ENCODE measurements around the gene PPP6R2. TPM values are rescaled to one million over a fixed set of nuclear protein-coding genes. Genes with fewer than 3 reads are reported as not detected.

PPP6R2 gene
- total and polyA plus RNA-seq, 2 donors (not counting 1 experiment from before 2014, with no cell fraction given): 19.7 to 44.4 TPM

DNA sequence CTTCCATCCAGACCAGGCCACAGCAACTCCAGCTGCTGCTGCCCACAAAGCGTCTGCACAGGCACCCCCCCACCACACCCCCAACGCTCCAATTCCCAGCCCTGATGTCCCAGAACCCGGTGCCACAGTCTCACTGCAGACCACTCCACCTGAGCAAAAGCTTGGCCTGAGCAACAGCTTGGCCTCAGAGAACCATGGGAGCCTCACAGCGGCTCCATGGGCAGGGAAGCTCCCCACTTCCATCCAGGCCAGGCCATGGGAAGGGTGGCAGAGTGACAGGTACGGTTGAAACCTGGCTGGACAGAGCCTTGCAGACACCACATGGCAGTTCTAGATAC, 48.8 kb upstream of the PPP6R2 start:
- Histone ChIP-seq H3K27ac (ENCODE audit: insufficient read depth, low read length) (peak overlapping the region; percentile 84), H3K4me2 (ENCODE audit: extremely low read depth, insufficient read depth, low read length) (peak overlapping the region; percentile 64), H3K36me3 (ENCODE audit: control insufficient read depth, insufficient read depth, low read length) (peaks cover 25% of the 10 kb centered on the region), H3K4me1 (ENCODE audit: control insufficient read depth, extremely low read depth, insufficient read depth, low read length) (peaks cover 31% of the 10 kb centered on the region), H3K4me3 (replicated peaks in 1 of 4; ENCODE audit: control extremely low read depth in 1 of 4, insufficient read depth in 1 of 4, low read depth in 3 of 4, low read length in 4 of 4) (no peak overlapping the region), H2AFZ (ENCODE audit: low read length) (no peak overlapping the region), H3K79me2 (ENCODE audit: control insufficient read depth, insufficient read depth, low read length) (peaks cover 92% of the 10 kb centered on the region), H3K9ac (ENCODE audit: insufficient read depth, low read length) (no peak overlapping the region), H4K20me1 (ENCODE audit: control insufficient read depth, extremely low read depth, insufficient read depth, low read length) (peaks cover 2% of the 10 kb centered on the region), H3K9me3 (ENCODE audit: control insufficient read depth, insufficient read depth, low read depth, low read length) (no peaks in the 10 kb centered on the region), H3K27me3 (ENCODE audit: control insufficient read depth, insufficient read depth, low read length) (no peaks in the 10 kb centered on the region)
- no peak for DNase-seq (ENCODE audit: low read depth in 2 of 2)
- TF ChIP-seq CTCF (conservative IDR thresholded peaks at IDR 0.05 in 1 of 2, IDR thresholded peaks at IDR 0.05 in 1 of 2; ENCODE audit: low read depth in 1 of 2, low read length in 2 of 2) (no peak), EZH2 (IDR thresholded peaks at IDR 0.05; ENCODE audit: low read length, missing control alignments) (no peak)

- no peak overlapping the region for H3K9ac ChIP-seq (ENCODE audit: insufficient read depth, low read length)
- no peak overlapping the region for H3K27ac ChIP-seq (ENCODE audit: insufficient read depth, low read length)
- TF ChIP-seq EZH2 (IDR thresholded peaks at IDR 0.05; ENCODE audit: low read length, missing control alignments) (no peak), CTCF (conservative IDR thresholded peaks at IDR 0.05 in 1 of 2, IDR thresholded peaks at IDR 0.05 in 1 of 2; ENCODE audit: low read depth in 1 of 2, low read length in 2 of 2) (no peak)
- H2AFZ ChIP-seq (ENCODE audit: low read length): no peak overlapping the region
- peaks cover 45% of the 10 kb centered on the region for H3K4me1 ChIP-seq (ENCODE audit: control insufficient read depth, extremely low read depth, insufficient read depth, low read length)
- peaks cover 91% of the 10 kb centered on the region for H3K79me2 ChIP-seq (ENCODE audit: control insufficient read depth, insufficient read depth, low read length)
- H3K4me2 ChIP-seq (ENCODE audit: extremely low read depth, insufficient read depth, low read length): peak overlapping the region; percentile 59
- no peaks in the 10 kb centered on the region for H3K9me3 ChIP-seq (ENCODE audit: control insufficient read depth, insufficient read depth, low read depth, low read length)
- H3K4me3 ChIP-seq (replicated peaks in 1 of 4; ENCODE audit: control extremely low read depth in 1 of 4, insufficient read depth in 1 of 4, low read depth in 3 of 4, low read length in 4 of 4): no peak overlapping the region
- no peaks in the 10 kb centered on the region for H3K27me3 ChIP-seq (ENCODE audit: control insufficient read depth, insufficient read depth, low read length)
- H4K20me1 ChIP-seq (ENCODE audit: control insufficient read depth, extremely low read depth, insufficient read depth, low read length): peaks cover 2% of the 10 kb centered on the region
- DNase-seq (ENCODE audit: low read depth in 2 of 2): no peak
- H3K36me3 ChIP-seq (ENCODE audit: control insufficient read depth, insufficient read depth, low read length): peaks cover 8% of the 10 kb centered on the region
Measured at GRCh38 chr22:50296658-50297490, 46.3 kb upstream of the PPP6R2 start.

DNA sequence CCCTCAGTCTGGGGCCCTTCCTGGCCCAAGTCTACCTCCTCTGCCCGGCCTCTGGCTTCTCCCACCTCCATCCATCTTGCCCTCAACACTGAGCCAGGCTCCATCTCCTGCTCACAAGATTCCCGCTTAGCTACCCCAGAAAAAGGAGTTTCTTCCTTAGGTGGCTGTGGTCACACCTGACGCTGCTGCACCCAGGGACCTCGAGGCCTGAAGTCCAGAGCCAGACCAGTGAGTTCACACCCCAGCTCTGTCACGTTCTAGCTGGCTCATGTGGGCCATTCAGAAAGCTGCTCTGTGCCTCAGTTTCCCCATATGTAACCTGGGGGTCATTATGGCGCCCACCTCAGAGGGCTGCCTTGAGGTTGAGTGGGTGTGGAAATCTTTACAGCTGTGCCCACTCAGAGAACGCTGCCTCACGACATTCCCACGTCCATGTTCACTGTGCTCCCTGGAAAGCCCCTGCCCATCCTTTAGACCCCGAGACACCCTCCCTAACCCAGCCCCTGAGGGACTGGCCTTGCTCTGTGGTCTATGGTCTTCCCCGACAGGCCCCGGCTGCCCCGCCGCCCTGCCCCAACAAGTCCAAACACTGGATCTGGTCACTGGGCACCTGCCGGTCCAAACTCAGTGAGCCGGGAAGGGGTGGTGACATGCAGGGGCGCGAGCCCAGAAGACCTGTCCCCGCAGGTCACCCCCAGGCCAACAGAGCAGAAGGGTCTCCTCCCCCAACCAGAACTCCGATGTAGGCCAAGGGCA, 45.4 kb upstream of the PPP6R2 start:
- Histone ChIP-seq H3K9me3 (ENCODE audit: control insufficient read depth, insufficient read depth, low read depth, low read length) (no peaks in the 10 kb centered on the region), H4K20me1 (ENCODE audit: control insufficient read depth, extremely low read depth, insufficient read depth, low read length) (peaks cover 2% of the 10 kb centered on the region), H3K4me1 (ENCODE audit: control insufficient read depth, extremely low read depth, insufficient read depth, low read length) (peaks cover 48% of the 10 kb centered on the region), H3K27ac (ENCODE audit: insufficient read depth, low read length) (no peak overlapping the region), H3K27me3 (ENCODE audit: control insufficient read depth, insufficient read depth, low read length) (no peaks in the 10 kb centered on the region), H2AFZ (ENCODE audit: low read length) (no peak overlapping the region), H3K4me3 (replicated peaks in 1 of 4; ENCODE audit: control extremely low read depth in 1 of 4, insufficient read depth in 1 of 4, low read depth in 3 of 4, low read length in 4 of 4) (no peak overlapping the region), H3K36me3 (ENCODE audit: control insufficient read depth, insufficient read depth, low read length) (peaks cover 5% of the 10 kb centered on the region), H3K9ac (ENCODE audit: insufficient read depth, low read length) (no peak overlapping the region), H3K4me2 (ENCODE audit: extremely low read depth, insufficient read depth, low read length) (peak overlapping the region; percentile 59), H3K79me2 (ENCODE audit: control insufficient read depth, insufficient read depth, low read length) (peaks cover 91% of the 10 kb centered on the region)
- no peak for DNase-seq (ENCODE audit: low read depth in 2 of 2)
- TF ChIP-seq CTCF (conservative IDR thresholded peaks at IDR 0.05 in 1 of 2, IDR thresholded peaks at IDR 0.05 in 1 of 2; ENCODE audit: low read depth in 1 of 2, low read length in 2 of 2) (no peak), EZH2 (IDR thresholded peaks at IDR 0.05; ENCODE audit: low read length, missing control alignments) (no peak)
